Measurements from ENCODE around the gene MLLT10. TPM values are rescaled to one million over a fixed set of nuclear protein-coding genes. Genes with fewer than 3 reads are reported as not detected.

MLLT10 gene
- 47.7 and 48.4 TPM in 2 replicates for total RNA-seq

GRCh38 chr10:21533467-21534279, at the start of gene MLLT10:
TSS of gene MLLT10 (plus strand) at chr10:21534232. CDS start at chr10:21534645, 413 bp downstream.

DNA sequence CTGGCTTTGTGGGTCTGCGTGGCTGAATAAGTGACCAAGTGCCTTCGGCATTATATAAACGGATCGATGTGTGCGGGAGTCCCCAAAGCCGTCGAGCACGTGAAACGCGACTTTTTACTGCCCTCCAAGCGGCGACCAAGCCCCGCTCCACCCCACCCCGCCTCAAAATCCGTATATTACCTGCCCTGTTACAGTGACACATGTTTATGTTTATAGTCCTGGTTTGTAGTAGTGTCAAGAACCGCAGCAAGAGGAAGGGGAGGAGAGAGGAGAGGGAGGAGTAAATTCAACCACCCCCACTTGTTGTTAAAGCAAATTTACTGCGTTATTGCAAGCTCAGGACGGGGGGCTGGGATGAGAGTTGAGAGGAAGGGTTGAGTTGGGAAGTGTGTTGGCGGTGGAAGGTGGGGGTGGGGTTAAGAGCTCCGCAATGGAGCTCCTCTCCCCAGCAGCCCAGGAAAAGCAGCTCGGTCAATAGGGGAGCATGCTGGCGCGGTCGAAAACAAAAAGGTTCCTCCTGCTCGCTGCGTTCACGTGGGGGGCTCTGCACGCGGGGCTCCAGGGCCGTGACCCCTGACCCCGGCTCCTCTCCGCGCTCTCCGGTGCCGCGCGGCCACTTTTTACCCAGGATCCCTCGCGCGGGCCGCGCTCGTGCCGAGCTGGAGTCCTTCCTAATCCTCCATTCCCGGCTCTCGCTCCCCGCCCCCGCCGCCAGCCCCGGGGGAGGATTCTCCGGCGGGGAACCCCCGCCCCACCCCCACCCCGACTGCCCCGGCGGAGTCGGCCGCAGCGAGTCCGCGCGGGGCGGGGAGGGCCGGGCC, 8.5 kb upstream of the MLLT10 start, which contains the start of gene SKIDA1:
Gene SKIDA1, minus strand, starts transcription at position 316 of the 821 bp plus-strand sequence. CDS start 7,860 bp downstream, outside the sequence.

Other genes starting within 250 kb of the MLLT10 start
- 0.37 and 0.66 TPM in 2 replicates for gene SKIDA1, start 8.6 kb upstream of the MLLT10 start, total RNA-seq